Activated T-helper 17 cell treated with anti-CD3 and anti-CD28 coated beads, Interleukin-2, amount 50 U/mL, for 72 hours (primary cell): ENCODE measurements around the gene HSD17B4. TPM values are rescaled to one million over a fixed set of nuclear protein-coding genes. Genes with fewer than 3 reads are reported as not detected.
"Not testable (repeated sequence)": the region's sequence is repeated elsewhere in the genome, so short reads cannot be mapped to it uniquely, and the experiment has no call there.

Experiments used
- ATAC-seq: fragments of 150-1000 bp; cut with Tn5 transposase; replicated peaks from 2 replicates; pipeline ENCODE4 v1.10.0; 2021; ENCODE audit warnings: mild to moderate bottlenecking, moderate library complexity
- H3K27ac Mint-ChIP-seq: one replicate; pipeline ENCODE4 v1.8.0; 2022; ENCODE audit warnings: mixed read lengths
- H3K27me3 Mint-ChIP-seq: one replicate; pipeline ENCODE4 v1.8.0; 2022; ENCODE audit warnings: mixed read lengths
- H3K36me3 Mint-ChIP-seq: one replicate; pipeline ENCODE4 v1.8.0; 2022; ENCODE audit warnings: low read depth, mild to moderate bottlenecking, mixed read lengths
- H3K4me1 Mint-ChIP-seq: one replicate; pipeline ENCODE4 v1.8.0; 2022; ENCODE audit warnings: mixed read lengths
- H3K4me3 Mint-ChIP-seq: one replicate; pipeline ENCODE4 v1.8.0; 2022; ENCODE audit warnings: mild to moderate bottlenecking, mixed read lengths
- H3K9me3 Mint-ChIP-seq: one replicate; pipeline ENCODE4 v1.8.0; 2022; ENCODE audit warnings: mixed read lengths
- total RNA-seq, 2 donors: library from RNA; stranded (reverse); gene quantifications; one replicate each; pipeline ENCODE4 v1.2.3, GENCODE V29; 2022

HSD17B4 gene
- total RNA-seq, 2 donors from 2014 or later, result 41.4 to 61.8 TPM

- Mint-ChIP-seq H3K27ac (no peak overlapping the region), H3K4me3 (no peak overlapping the region), H3K27me3 (peaks cover 6% of the 10 kb centered on the region), H3K4me1 (peaks cover 4% of the 10 kb centered on the region), H3K36me3 (no peaks in the 10 kb centered on the region), H3K9me3 (no peaks in the 10 kb centered on the region)
- no peak for ATAC-seq
These were observed 32.1 kb upstream of the HSD17B4 start for GRCh38 chr5:119420169-119420568.

- no peak overlapping the region for H3K27ac Mint-ChIP-seq
- no peaks in the 10 kb centered on the region for H3K9me3 Mint-ChIP-seq
- H3K27me3 Mint-ChIP-seq, result peaks cover 6% of the 10 kb centered on the region
- H3K36me3 Mint-ChIP-seq, result no peaks in the 10 kb centered on the region
- ATAC-seq, result no peak
- H3K4me3 Mint-ChIP-seq, result no peak overlapping the region
- no peaks in the 10 kb centered on the region for H3K4me1 Mint-ChIP-seq
These were observed 26.2 kb upstream of the HSD17B4 start for GRCh38 chr5:119426057-119426456.

GRCh38 chr5:119427060-119427459 is 25.2 kb upstream of the HSD17B4 start:
- no peak overlapping the region for H3K27ac Mint-ChIP-seq
- no peaks in the 10 kb centered on the region for H3K36me3 Mint-ChIP-seq

GRCh38 chr5:119427596-119427995 is 24.7 kb upstream of the HSD17B4 start:
- not testable (repeated sequence) for H3K9me3 Mint-ChIP-seq, H3K36me3 Mint-ChIP-seq, H3K4me1 Mint-ChIP-seq

More at GRCh38 chr5:119427060-119427459, 25.2 kb upstream of the HSD17B4 start:
- ATAC-seq, result no peak
- Mint-ChIP-seq H3K9me3 (no peaks in the 10 kb centered on the region), H3K27me3 (peaks cover 6% of the 10 kb centered on the region), H3K4me3 (no peak overlapping the region), H3K4me1 (no peaks in the 10 kb centered on the region)

GRCh38 chr5:119428166-119428565 is 24.1 kb upstream of the HSD17B4 start:
- H3K9me3 Mint-ChIP-seq, H3K4me3 Mint-ChIP-seq, ATAC-seq, H3K36me3 Mint-ChIP-seq, H3K27me3 Mint-ChIP-seq, H3K27ac Mint-ChIP-seq, H3K4me1 Mint-ChIP-seq: not testable (repeated sequence)

More at GRCh38 chr5:119427596-119427995, 24.7 kb upstream of the HSD17B4 start:
- not testable (repeated sequence) for ATAC-seq, H3K4me3 Mint-ChIP-seq, H3K27me3 Mint-ChIP-seq, H3K27ac Mint-ChIP-seq

- H3K27me3 Mint-ChIP-seq, ATAC-seq, H3K4me1 Mint-ChIP-seq, H3K27ac Mint-ChIP-seq, H3K36me3 Mint-ChIP-seq, H3K9me3 Mint-ChIP-seq, H3K4me3 Mint-ChIP-seq: not testable (repeated sequence)
These were observed 23.7 kb upstream of the HSD17B4 start for GRCh38 chr5:119428574-119428973.

GRCh38 chr5:119432674-119433237 is 19.5 kb upstream of the HSD17B4 start:
- ATAC-seq, H3K4me1 Mint-ChIP-seq, H3K27ac Mint-ChIP-seq, H3K4me3 Mint-ChIP-seq, H3K36me3 Mint-ChIP-seq, H3K27me3 Mint-ChIP-seq, H3K9me3 Mint-ChIP-seq: not testable (repeated sequence)

- H3K4me3 Mint-ChIP-seq, result no peak overlapping the region
These were observed 16.7 kb upstream of the HSD17B4 start for GRCh38 chr5:119435436-119436132.

GRCh38 chr5:119437785-119438586 is 14.3 kb upstream of the HSD17B4 start:
- not testable (repeated sequence) for H3K9me3 Mint-ChIP-seq, H3K4me3 Mint-ChIP-seq, H3K27ac Mint-ChIP-seq

More at GRCh38 chr5:119435436-119436132, 16.7 kb upstream of the HSD17B4 start:
- H3K36me3 Mint-ChIP-seq, result no peaks in the 10 kb centered on the region
- peaks cover 3% of the 10 kb centered on the region for H3K27me3 Mint-ChIP-seq
- H3K9me3 Mint-ChIP-seq, result no peaks in the 10 kb centered on the region
- no peak overlapping the region for H3K27ac Mint-ChIP-seq
- ATAC-seq, result peak; percentile 62
- no peaks in the 10 kb centered on the region for H3K4me1 Mint-ChIP-seq

GRCh38 chr5:119438587-119438917 is 13.7 kb upstream of the HSD17B4 start:
- ATAC-seq, H3K9me3 Mint-ChIP-seq, H3K36me3 Mint-ChIP-seq, H3K27ac Mint-ChIP-seq, H3K4me1 Mint-ChIP-seq, H3K27me3 Mint-ChIP-seq: not testable (repeated sequence)
- peak overlapping the region; percentile 39 for H3K4me3 Mint-ChIP-seq

More at GRCh38 chr5:119437785-119438586, 14.3 kb upstream of the HSD17B4 start:
- not testable (repeated sequence) for H3K4me1 Mint-ChIP-seq, ATAC-seq, H3K27me3 Mint-ChIP-seq, H3K36me3 Mint-ChIP-seq

GRCh38 chr5:119439140-119439631 is 13.1 kb upstream of the HSD17B4 start:
- no peak overlapping the region for H3K27ac Mint-ChIP-seq
- H3K36me3 Mint-ChIP-seq, result no peaks in the 10 kb centered on the region
- H3K4me3 Mint-ChIP-seq, result peak overlapping the region; percentile 39
- peaks cover 3% of the 10 kb centered on the region for H3K27me3 Mint-ChIP-seq
- ATAC-seq, result no peak
- no peaks in the 10 kb centered on the region for H3K4me1 Mint-ChIP-seq
- no peaks in the 10 kb centered on the region for H3K9me3 Mint-ChIP-seq

- not testable (repeated sequence) for H3K4me1 Mint-ChIP-seq, H3K36me3 Mint-ChIP-seq, H3K4me3 Mint-ChIP-seq, H3K27ac Mint-ChIP-seq, H3K9me3 Mint-ChIP-seq, H3K27me3 Mint-ChIP-seq, ATAC-seq
These were observed 12.7 kb upstream of the HSD17B4 start for GRCh38 chr5:119439632-119440031.

- H3K36me3 Mint-ChIP-seq, H3K4me3 Mint-ChIP-seq, H3K27me3 Mint-ChIP-seq, H3K9me3 Mint-ChIP-seq, H3K4me1 Mint-ChIP-seq, ATAC-seq, H3K27ac Mint-ChIP-seq: not testable (repeated sequence)
These were observed 7.7 kb upstream of the HSD17B4 start for GRCh38 chr5:119444643-119445042.

GRCh38 chr5:119445544-119445943 is 6.8 kb upstream of the HSD17B4 start:
- Mint-ChIP-seq H3K27ac (no peak overlapping the region), H3K9me3 (no peaks in the 10 kb centered on the region), H3K4me1 (no peaks in the 10 kb centered on the region), H3K27me3 (no peaks in the 10 kb centered on the region), H3K4me3 (no peak overlapping the region), H3K36me3 (no peaks in the 10 kb centered on the region)
- no peak for ATAC-seq

GRCh38 chr5:119449882-119450281 is 2.4 kb upstream of the HSD17B4 start:
- Mint-ChIP-seq H3K4me3 (no peak overlapping the region), H3K27me3 (no peaks in the 10 kb centered on the region), H3K4me1 (peaks cover 5% of the 10 kb centered on the region), H3K36me3 (no peaks in the 10 kb centered on the region), H3K9me3 (no peaks in the 10 kb centered on the region), H3K27ac (no peak overlapping the region)
- ATAC-seq, result no peak
